ENCODE data around the gene TRIM75.
"Not testable (repeated sequence)": the region's sequence is repeated elsewhere in the genome, so short reads cannot be mapped to it uniquely, and the experiment has no call there.

Gene TRIM75

GRCh38 chr4:165079476-165079875 is 25.8 kb downstream of the TRIM75 start:
- no peak for DNase-seq

GRCh38 chr4:165084787-165085186 is 31.1 kb downstream of the TRIM75 start:
- not testable (repeated sequence) for DNase-seq

- DNase-seq, result no peak
Observed at GRCh38 chr4:165085946-165086345, 32.3 kb downstream of the TRIM75 start.

- no peak for DNase-seq
Observed at GRCh38 chr4:165088366-165088765, 34.7 kb downstream of the TRIM75 start.

GRCh38 chr4:165092187-165092586 is 38.5 kb downstream of the TRIM75 start:
- DNase-seq, result not testable (repeated sequence)

GRCh38 chr4:165094873-165095272 is 41.2 kb downstream of the TRIM75 start:
- no peak for DNase-seq

GRCh38 chr4:165095291-165095690 is 41.6 kb downstream of the TRIM75 start:
- DNase-seq, result no peak

GRCh38 chr4:165096776-165097175 is 43.1 kb downstream of the TRIM75 start:
- no peak for DNase-seq

- no peak for DNase-seq
Observed at GRCh38 chr4:165101641-165102040, 48.0 kb downstream of the TRIM75 start.

- DNase-seq, result no peak
Observed at GRCh38 chr4:165106518-165106917, 52.9 kb downstream of the TRIM75 start.
